Embryonic facial prominence (tissue), 1 donor: ENCODE data around the gene MED13L.
"Not testable (repeated sequence)": the region's sequence is repeated elsewhere in the genome, so short reads cannot be mapped to it uniquely, and the experiment has no call there.

Experiments used
- DNase-seq: peaks from one replicate; pipeline ENCODE4 v3.0.0-alpha.2; 2016; ENCODE audit errors: extremely low spot score

The MED13L gene

GRCh38 chr12:116015525-116015924 is 262.0 kb downstream of the MED13L start:
- DNase-seq, result peak; percentile 20

- no peak for DNase-seq
Measured at GRCh38 chr12:116012757-116013156, 264.7 kb downstream of the MED13L start.

- no peak for DNase-seq
Measured at GRCh38 chr12:116011217-116011616, 266.3 kb downstream of the MED13L start.

- no peak for DNase-seq
Measured at GRCh38 chr12:116010467-116010866, 267.0 kb downstream of the MED13L start.

- DNase-seq, result no peak
Measured at GRCh38 chr12:116009805-116010204, 267.7 kb downstream of the MED13L start.

GRCh38 chr12:116006141-116006540 is 271.4 kb downstream of the MED13L start:
- DNase-seq, result no peak

GRCh38 chr12:116002890-116003536 is 274.5 kb downstream of the MED13L start:
- DNase-seq, result no peak

GRCh38 chr12:116000252-116000651 is 277.2 kb downstream of the MED13L start:
- DNase-seq, result no peak

- no peak for DNase-seq
Measured at GRCh38 chr12:115999582-115999981, 277.9 kb downstream of the MED13L start.

- no peak for DNase-seq
Measured at GRCh38 chr12:115998794-115999478, 278.6 kb downstream of the MED13L start.

- DNase-seq, result peak; percentile 54
Measured at GRCh38 chr12:115998119-115998633, 279.3 kb downstream of the MED13L start.

GRCh38 chr12:115993737-115994136 is 283.8 kb downstream of the MED13L start:
- no peak for DNase-seq

GRCh38 chr12:115990241-115990640 is 287.3 kb downstream of the MED13L start:
- no peak for DNase-seq

- DNase-seq, result no peak
Measured at GRCh38 chr12:115988625-115989563, 288.6 kb downstream of the MED13L start.

- DNase-seq, result no peak
Measured at GRCh38 chr12:115988212-115988611, 289.3 kb downstream of the MED13L start.

- DNase-seq, result no peak
Measured at GRCh38 chr12:115984616-115985015, 292.9 kb downstream of the MED13L start.

- DNase-seq, result no peak
Measured at GRCh38 chr12:115983226-115983798, 294.2 kb downstream of the MED13L start.

- no peak for DNase-seq
Measured at GRCh38 chr12:115980339-115980738, 297.2 kb downstream of the MED13L start.

- DNase-seq, result no peak
Measured at GRCh38 chr12:115979851-115980250, 297.6 kb downstream of the MED13L start.

- no peak for DNase-seq
Measured at GRCh38 chr12:115979351-115979750, 298.1 kb downstream of the MED13L start.

- not testable (repeated sequence) for DNase-seq
Measured at GRCh38 chr12:115976829-115977228, 300.7 kb downstream of the MED13L start.

- no peak for DNase-seq
Measured at GRCh38 chr12:115975411-115975810, 302.1 kb downstream of the MED13L start.
